Stimulated activated effector memory CD8-positive, alpha-beta T cell treated with anti-CD3 and anti-CD28 coated beads, Interleukin-12 subunit alpha, Interleukin-12 subunit beta, amount 100 ng/mL, for 72 hours (primary cell): ENCODE data around the gene C6orf89.

Experiments used
- ATAC-seq: fragments of 150-1000 bp; cut with Tn5 transposase; 2 replicates; pipeline ENCODE4 v1.10.0; 2021
- DNase-seq, 2 donors: peaks; one replicate each; pipeline ENCODE4 v3.0.0; 2021 to 2022; ENCODE audit warnings: low spot score in 2 of 2
- H3K27ac Mint-ChIP-seq: one replicate; pipeline ENCODE4 v1.8.0; 2022; ENCODE audit warnings: mild to moderate bottlenecking, mixed read lengths
- H3K36me3 Mint-ChIP-seq: one replicate; pipeline ENCODE4 v1.8.0; 2022; ENCODE audit warnings: mild to moderate bottlenecking, mixed read lengths
- H3K4me1 Mint-ChIP-seq: one replicate; pipeline ENCODE4 v1.8.0; 2022; ENCODE audit warnings: mixed read lengths
- H3K4me3 Mint-ChIP-seq: one replicate; pipeline ENCODE4 v1.8.0; 2022; ENCODE audit warnings: mild to moderate bottlenecking, mixed read lengths
- H3K9me3 Mint-ChIP-seq: one replicate; pipeline ENCODE4 v1.8.0; 2022; ENCODE audit warnings: mixed read lengths

The C6orf89 gene

DNA sequence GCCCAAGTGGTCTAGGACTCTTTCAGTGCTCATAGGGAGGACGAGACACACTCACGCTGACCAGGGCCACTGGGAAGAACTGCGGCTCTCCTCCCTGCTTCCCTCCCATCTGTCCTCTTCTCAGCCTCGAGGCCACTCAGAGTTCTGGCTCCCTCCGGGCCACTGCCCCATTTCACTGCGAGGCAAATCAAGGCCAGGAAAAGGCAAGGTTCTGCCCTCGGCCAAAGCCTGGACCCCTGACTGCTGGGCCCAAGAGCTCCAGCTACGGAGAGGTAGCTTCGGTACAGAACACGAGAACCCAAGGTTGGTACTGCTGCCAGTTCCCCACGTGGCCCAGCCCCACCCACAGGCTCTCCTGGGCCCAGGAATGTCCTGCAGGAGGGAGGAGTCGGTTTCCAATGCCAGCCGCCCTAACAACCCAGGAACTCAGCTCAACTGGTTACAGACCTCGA is 83.5 kb downstream of the C6orf89 start:
- Mint-ChIP-seq H3K27ac (peak overlapping the region; percentile 68), H3K36me3 (peaks cover 84% of the 10 kb centered on the region), H3K4me1 (peaks cover 15% of the 10 kb centered on the region), H3K9me3 (no peaks in the 10 kb centered on the region), H3K4me3 (no peak overlapping the region)
- DNase-seq (no peak), ATAC-seq (no peak)

DNA sequence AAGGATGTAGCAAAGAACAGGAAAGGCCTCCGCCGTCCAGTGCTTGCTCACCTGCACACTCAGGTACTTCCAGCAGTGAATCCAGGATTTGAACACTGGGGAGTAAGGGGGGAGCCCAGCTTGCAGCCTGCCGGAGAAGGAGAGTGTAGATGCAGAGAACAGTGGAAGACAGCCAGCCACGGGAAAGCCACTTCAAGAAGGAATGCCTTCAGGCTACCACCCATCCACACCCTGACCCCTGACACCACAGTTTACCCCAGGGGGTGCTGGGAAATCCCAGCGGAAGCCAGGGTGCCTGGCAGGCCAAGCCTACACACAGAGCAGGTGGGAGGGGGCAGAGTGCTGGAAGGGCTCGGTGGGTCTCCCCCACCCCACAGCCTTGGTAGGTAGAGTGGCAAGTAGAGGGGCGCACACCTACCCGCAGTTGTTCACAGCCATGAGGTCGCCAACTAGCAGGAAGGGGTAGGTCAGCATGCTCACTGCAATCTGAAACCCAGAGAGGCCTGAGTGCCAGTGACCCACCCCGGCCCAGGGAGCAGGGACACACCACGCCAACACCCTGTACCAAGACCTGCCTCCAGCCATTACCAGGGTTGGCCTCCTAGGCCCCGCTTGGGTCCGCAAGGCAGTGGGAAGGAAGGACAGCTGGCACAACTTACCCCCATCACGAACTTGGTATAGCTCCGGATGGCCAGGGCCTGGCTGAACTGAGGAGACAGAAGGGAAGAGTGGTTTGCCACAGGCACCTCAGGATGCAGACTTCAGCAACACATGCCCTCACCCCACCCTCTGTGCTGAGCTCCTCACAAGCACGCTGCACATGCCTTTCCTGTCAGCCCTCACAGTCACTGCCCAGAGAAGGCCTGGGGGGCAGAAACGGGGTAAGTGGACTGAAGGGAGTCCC is 84.5 kb downstream of the C6orf89 start:
- Mint-ChIP-seq H3K4me3 (no peak overlapping the region), H3K27ac (peak overlapping the region; percentile 52), H3K9me3 (no peaks in the 10 kb centered on the region), H3K4me1 (peaks cover 5% of the 10 kb centered on the region), H3K36me3 (peaks cover 94% of the 10 kb centered on the region)
- DNase-seq (no peak), ATAC-seq (no peak)

DNA sequence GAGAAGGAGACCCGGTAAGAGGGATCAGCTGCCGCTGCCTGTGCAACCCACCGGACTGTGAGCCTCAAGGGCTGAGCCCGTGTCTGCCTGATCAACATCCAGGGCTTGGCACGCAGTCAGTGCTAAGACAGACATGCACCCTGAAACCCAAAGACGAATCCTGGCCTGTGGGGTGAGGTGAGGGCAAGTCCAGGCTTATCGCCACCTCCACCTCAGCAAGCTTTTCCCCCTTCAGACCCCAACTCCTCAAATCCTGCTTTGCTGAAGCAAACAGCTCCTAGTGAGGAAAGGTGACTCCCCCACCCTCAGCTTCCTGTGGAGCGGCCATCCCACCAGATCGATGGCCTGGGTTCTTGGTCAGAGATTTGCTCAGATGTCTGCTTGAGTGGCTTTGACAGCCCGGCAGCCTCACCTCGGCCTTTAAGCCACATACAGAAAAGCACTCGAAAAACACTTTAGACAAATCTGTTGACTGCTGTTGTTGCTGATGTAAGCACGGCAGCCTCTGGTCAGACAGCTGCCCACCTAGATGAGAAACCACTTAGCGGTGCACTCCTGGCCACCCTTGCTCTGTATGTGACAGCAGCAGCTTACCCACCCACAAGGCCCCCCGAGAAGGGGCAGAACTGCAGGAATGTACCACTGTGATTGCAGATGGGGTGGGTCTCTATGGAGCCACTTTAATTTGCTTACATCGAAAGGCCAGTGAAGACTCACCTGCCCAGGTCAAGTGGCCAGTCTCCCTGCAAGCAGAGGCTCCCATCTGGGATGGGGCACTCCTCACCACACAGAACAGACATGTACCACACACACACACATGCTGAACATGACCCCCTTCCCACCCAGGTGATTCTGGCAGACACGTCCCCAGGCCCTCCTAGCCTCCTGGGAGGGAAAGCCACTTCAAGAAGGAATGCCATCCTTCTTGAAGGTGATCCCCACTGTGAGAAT is 85.4 kb downstream of the C6orf89 start:
- no peaks in the 10 kb centered on the region for H3K4me1 Mint-ChIP-seq
- no peaks in the 10 kb centered on the region for H3K9me3 Mint-ChIP-seq
- H3K27ac Mint-ChIP-seq = peak overlapping the region; percentile 52
- H3K36me3 Mint-ChIP-seq = peaks cover 100% of the 10 kb centered on the region
- H3K4me3 Mint-ChIP-seq = no peak overlapping the region
- ATAC-seq (no peak), DNase-seq (no peak)

DNA sequence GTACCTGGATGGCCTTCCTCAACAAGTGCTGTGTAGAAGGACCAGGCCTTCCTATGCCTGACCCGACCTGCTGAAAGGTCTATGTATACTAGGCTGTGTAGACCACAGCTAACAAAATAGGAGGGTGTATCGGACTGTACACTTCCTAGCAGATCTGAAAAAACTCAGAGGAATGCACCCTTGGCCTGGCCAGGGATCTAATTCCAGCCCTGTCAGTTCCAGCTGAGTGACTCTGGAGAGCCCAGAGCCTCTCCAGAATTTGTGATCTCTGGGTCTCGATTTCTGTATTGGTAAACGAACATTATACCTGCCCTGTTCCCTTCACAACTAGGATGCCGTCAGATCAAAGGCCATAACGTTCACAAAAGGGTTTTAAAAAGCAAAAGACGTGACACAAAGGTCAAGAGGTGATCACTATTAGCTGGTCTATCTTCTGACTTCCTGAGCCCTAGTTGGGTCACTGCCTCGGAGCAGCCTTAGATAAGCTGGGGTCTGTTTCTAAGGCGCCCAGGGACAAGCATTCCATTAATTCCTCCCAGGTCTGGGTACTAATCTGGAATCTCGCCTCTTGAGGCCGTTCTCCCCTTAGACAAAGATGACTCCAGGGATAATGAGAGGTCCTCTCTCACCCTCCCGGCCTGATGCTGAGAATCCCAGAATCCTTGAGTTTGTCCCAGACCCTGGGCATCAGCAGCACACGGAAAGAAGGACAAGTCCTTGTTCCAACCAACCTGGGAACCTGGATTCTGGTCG is 86.3 kb downstream of the C6orf89 start:
- no peaks in the 10 kb centered on the region for H3K9me3 Mint-ChIP-seq
- peak overlapping the region; percentile 52 for H3K27ac Mint-ChIP-seq
- H3K4me3 Mint-ChIP-seq = no peak overlapping the region
- peaks cover 100% of the 10 kb centered on the region for H3K36me3 Mint-ChIP-seq
- DNase-seq (no peak), ATAC-seq (no peak)
- H3K4me1 Mint-ChIP-seq = no peaks in the 10 kb centered on the region

DNA sequence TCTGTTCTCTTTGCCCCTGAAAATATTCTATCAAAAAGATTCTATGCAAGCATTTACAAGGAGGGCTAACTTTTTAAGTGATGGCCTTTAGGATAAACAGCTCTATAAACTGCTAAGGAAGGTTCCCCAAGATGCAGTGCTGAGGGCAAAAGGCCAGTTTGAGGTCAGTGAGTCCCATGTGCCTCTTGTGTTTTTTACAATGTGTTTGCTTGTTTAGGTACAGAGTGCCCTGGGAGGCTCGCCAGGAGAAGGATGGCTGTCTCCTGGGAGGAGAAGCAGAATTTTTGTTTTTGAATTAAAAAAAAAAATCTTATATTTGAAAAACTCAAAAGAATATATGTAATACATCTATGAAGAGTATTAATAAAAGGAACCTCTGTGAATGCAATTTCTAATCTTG is 87.4 kb downstream of the C6orf89 start:
- peaks cover 100% of the 10 kb centered on the region for H3K36me3 Mint-ChIP-seq
- H3K4me1 Mint-ChIP-seq = peaks cover 6% of the 10 kb centered on the region
- no peak for DNase-seq
- H3K27ac Mint-ChIP-seq = no peak overlapping the region
- no peak for ATAC-seq
- H3K4me3 Mint-ChIP-seq = no peak overlapping the region
- no peaks in the 10 kb centered on the region for H3K9me3 Mint-ChIP-seq

DNA sequence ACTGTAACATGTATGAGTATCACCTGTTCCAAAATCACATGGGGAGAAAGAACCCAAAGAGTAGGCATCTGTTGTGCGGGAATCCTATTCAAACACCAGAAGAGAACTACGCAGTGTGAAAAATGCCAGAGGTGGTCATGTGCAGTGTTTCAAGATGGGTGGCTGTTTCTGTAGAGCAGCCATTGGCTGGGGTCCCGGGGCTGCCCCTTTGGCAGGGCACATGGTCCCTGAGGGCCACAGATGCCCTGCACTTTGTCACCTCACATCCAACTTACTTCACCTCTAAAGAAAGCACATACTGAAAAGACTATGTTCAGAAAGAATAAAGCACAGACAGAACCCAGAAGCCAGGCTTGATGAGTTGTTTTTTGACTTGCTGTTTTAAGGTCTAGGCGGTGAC is 87.9 kb downstream of the C6orf89 start:
- DNase-seq (no peak), ATAC-seq (no peak)
- H3K27ac Mint-ChIP-seq = no peak overlapping the region
- H3K4me3 Mint-ChIP-seq = no peak overlapping the region
- peaks cover 100% of the 10 kb centered on the region for H3K36me3 Mint-ChIP-seq
- H3K9me3 Mint-ChIP-seq = no peaks in the 10 kb centered on the region
- H3K4me1 Mint-ChIP-seq = peaks cover 7% of the 10 kb centered on the region

DNA sequence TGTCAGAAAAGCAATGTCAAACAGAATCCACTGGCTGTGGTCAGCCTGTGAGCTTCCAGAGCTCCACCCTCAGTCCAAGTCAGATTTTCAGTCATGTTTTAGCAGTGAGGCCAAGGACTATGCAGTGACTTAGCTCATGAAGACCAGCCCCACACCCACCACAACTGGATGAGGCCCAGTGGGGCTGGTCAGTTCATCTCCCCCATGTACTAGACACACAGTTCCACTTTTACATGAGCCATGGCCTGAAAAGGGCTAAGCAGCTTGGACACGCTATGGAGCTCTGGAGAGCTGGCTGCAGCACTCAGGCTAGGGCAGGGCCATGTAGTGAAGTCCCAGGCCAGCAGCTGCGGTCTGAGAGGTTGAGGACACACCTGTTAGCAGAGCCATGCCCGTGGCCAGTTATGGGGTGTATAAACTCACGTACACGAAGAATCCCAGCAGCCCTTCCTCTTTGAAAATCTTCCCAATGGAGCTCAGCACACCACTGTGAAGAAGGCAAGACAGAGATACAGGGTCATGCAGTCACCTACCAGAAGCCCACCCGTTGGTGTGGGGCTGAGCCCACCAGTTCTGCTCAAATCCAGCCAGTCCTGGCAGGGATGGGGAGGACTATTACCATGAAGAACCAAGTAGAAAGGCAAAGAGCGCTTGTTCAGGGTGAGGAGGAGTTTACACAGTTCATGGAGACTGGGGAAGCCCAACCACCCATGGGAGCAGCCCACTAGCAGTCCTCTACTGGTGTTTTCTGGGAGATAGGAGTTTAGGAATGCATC is 89.7 kb downstream of the C6orf89 start:
- Mint-ChIP-seq H3K4me3 (no peak overlapping the region), H3K4me1 (peaks cover 20% of the 10 kb centered on the region), H3K27ac (no peak overlapping the region), H3K36me3 (peaks cover 96% of the 10 kb centered on the region), H3K9me3 (no peaks in the 10 kb centered on the region)
- DNase-seq = no peak
- ATAC-seq = no peak

DNA sequence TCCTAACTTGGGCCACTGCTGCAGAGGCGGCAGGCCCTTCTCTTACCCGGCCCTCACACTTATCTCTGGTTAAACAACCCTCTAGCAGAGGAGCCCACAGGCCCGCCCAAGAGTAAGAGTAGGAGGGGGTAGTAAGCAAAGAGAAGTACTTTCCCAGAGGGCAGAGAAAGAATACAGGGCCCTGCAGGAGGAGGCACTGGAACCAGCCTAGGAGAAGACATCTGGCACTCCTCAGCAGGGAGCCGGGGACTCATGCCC is 90.2 kb downstream of the C6orf89 start:
- no peaks in the 10 kb centered on the region for H3K9me3 Mint-ChIP-seq
- DNase-seq (no peak), ATAC-seq (no peak)
- peaks cover 26% of the 10 kb centered on the region for H3K4me1 Mint-ChIP-seq
- H3K27ac Mint-ChIP-seq = no peak overlapping the region
- H3K36me3 Mint-ChIP-seq = peaks cover 91% of the 10 kb centered on the region
- no peak overlapping the region for H3K4me3 Mint-ChIP-seq

DNA sequence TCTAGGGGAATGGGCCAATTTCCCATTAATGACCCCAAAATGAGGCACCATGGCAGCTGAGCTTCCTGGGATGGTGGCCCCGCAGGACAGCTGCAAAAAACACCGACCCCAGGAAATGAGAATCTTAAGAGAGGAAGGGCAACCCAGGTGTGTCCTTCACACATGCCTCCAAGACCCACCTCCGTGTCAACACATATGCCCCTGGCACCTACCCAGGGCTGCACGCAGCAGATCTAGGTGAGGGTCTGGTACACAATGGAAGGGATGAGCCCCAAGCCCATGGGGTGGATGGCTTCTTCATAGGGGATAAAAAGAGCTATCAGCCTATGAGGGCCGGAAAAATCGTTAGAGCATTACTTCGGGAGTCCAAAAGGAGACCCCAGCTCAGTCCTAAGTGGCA is 90.8 kb downstream of the C6orf89 start:
- H3K4me1 Mint-ChIP-seq = peaks cover 30% of the 10 kb centered on the region
- DNase-seq (no peak), ATAC-seq (no peak)
- no peak overlapping the region for H3K4me3 Mint-ChIP-seq
- H3K36me3 Mint-ChIP-seq = peaks cover 85% of the 10 kb centered on the region
- no peak overlapping the region for H3K27ac Mint-ChIP-seq
- H3K9me3 Mint-ChIP-seq = no peaks in the 10 kb centered on the region

DNA sequence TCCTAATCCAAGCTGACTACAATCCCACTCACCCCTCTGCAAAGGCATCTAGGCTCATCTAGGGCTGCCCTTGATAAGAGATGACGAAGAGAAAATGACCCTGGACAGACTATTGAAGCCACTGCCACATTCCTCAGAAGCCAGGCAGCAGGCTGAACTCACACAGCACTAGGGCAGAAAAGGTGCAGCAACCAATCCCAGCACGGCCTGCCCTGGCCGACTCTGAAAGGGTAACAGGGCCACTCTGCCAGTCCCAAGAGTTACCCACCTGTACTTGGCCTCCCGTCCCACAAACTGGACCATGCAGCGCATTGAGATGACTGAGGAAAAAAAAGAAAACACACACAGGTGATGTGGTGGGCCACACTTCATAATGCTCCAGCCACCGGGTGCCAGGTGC is 91.2 kb downstream of the C6orf89 start:
- H3K4me3 Mint-ChIP-seq = no peak overlapping the region
- DNase-seq (no peak), ATAC-seq (no peak)
- H3K36me3 Mint-ChIP-seq = peaks cover 81% of the 10 kb centered on the region
- H3K4me1 Mint-ChIP-seq = peaks cover 34% of the 10 kb centered on the region
- H3K27ac Mint-ChIP-seq = no peak overlapping the region
- no peaks in the 10 kb centered on the region for H3K9me3 Mint-ChIP-seq

DNA sequence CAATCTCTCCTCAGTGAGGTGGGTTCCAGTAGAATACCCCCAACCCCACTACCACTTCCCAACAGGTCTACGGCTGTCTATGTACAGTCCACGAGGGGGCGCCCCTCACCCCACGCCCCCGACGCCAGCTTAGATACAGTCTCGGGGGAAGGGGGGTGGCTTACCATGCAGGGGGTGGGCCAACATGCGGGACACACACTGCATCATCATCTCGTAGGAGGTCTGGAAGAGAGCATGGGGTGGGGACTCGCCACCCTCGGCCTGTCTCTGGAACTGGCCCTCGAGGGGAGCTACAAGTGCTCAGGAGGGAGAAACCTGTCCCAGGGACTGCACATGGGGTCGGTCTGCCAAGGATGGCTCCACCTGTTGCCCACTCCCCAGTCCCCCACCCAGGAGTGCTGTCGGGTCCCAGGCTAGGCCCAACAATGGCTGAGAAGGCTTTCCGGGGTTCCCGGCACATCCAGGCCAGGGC is 91.8 kb downstream of the C6orf89 start:
- peak; percentile 49 for ATAC-seq
- Mint-ChIP-seq H3K4me3 (no peak overlapping the region), H3K36me3 (peaks cover 75% of the 10 kb centered on the region), H3K27ac (no peak overlapping the region), H3K4me1 (peaks cover 39% of the 10 kb centered on the region), H3K9me3 (no peaks in the 10 kb centered on the region)
- DNase-seq = no peak
